ENCODE measurements around the gene GMPR2.

GRCh38 chr14:24281636-24282035, 48.9 kb downstream of the GMPR2 start:
- TF ChIP-seq CTCF (conservative IDR thresholded peaks at IDR 0.05; ENCODE audit: low read depth, low read length) (no peak), EZH2 (IDR thresholded peaks at IDR 0.05; ENCODE audit: low read length, unreplicated experiment) (no peak), EZH2phosphoT487 (IDR thresholded peaks at IDR 0.05; ENCODE audit: borderline replicate concordance, low read length) (no peak)
